H1 (cell line): ENCODE data around the gene BEND4. TPM values are rescaled to one million over a fixed set of nuclear protein-coding genes. Genes with fewer than 3 reads are reported as not detected.

Experiments
- CTCF ChIA-PET: fragments of 300-600 bp; sonication (Branson Sonifier 250); formaldehyde crosslinking; loops from one replicate; lab custom pipeline; 2021; ENCODE audit not compliant: partially characterized antibody; lab: Charles Lee
- POLR2A ChIA-PET: fragments of 300-600 bp; sonication (Branson Sonifier 250); formaldehyde crosslinking; loops from one replicate; lab custom pipeline; 2021; ENCODE audit warnings: inconsistent platforms; ENCODE audit not compliant: partially characterized antibody; lab: Charles Lee
- DNase-seq, 2 experiments: peaks; one replicate each; pipeline versions ENCODE4 v3.0.0 to v3.0.0-alpha.2; 2010 to 2022; ENCODE audit warnings: low spot score in 2 of 2, low read depth in 1 of 2, mixed read lengths in 1 of 2
- FAIRE-seq: peaks from 2 replicates; lab custom pipeline; 2011; peaks lifted over from hg19 to GRCh38; lab: Jason Lieb, UNC
- H2AFZ ChIP-seq: 2 replicates; pipeline ENCODE4 v1.8.1; 2012; ENCODE audit warnings: low read length, inconsistent platforms
- H2AK5ac ChIP-seq: 2 replicates; pipeline ENCODE4 v1.6.1; 2013; ENCODE audit warnings: low read depth, low read length
- H2BK120ac ChIP-seq: replicated peaks from 2 replicates; pipeline ENCODE3; 2013; ENCODE audit warnings: low read depth, low read length, inconsistent platforms
- H2BK12ac ChIP-seq: 2 replicates; pipeline ENCODE4 v1.6.1; 2013; ENCODE audit warnings: low read depth, low read length
- H2BK15ac ChIP-seq: 2 replicates; pipeline ENCODE4 v1.6.1; 2013; ENCODE audit warnings: low read length
- H2BK20ac ChIP-seq: 2 replicates; pipeline ENCODE4 v1.6.1; 2013; ENCODE audit warnings: low read length
- H2BK5ac ChIP-seq: 2 replicates; pipeline ENCODE4 v1.6.1; 2013; ENCODE audit warnings: low read depth, low read length
- H3K14ac ChIP-seq: 2 replicates; pipeline ENCODE4 v1.6.1; 2013; ENCODE audit warnings: inconsistent platforms; ENCODE audit not compliant: insufficient read length
- H3K18ac ChIP-seq: 2 replicates; pipeline ENCODE4 v1.6.1; 2013; ENCODE audit warnings: low read length; ENCODE audit errors: extremely low read depth
- H3K23ac ChIP-seq: 2 replicates; pipeline ENCODE4 v1.6.1; 2013; ENCODE audit warnings: inconsistent platforms; ENCODE audit not compliant: insufficient read length
- H3K23me2 ChIP-seq: 2 replicates; pipeline ENCODE4 v1.6.1; 2013; ENCODE audit warnings: low read depth, low read length
- H3K27ac ChIP-seq: 2 replicates; pipeline ENCODE4 v1.6.1; 2011; ENCODE audit warnings: low read depth, low read length, inconsistent platforms
- H3K27me3 ChIP-seq, 4 experiments: replicated peaks in 1 of 4; 1 replicate in 1 of 4; 2 replicates in 3 of 4; pipeline versions ENCODE4 v1.6.1 to v1.8.1; 2011 to 2013; ENCODE audit warnings: low read length in 3 of 4, mild to moderate bottlenecking in 3 of 4, inconsistent platforms in 2 of 4, mixed read lengths in 2 of 4, moderate library complexity in 1 of 4; ENCODE audit not compliant: control insufficient read depth in 3 of 4, insufficient read depth in 3 of 4; ENCODE audit errors: extremely low read depth in 1 of 4
- H3K36me3 ChIP-seq, 4 experiments: 2 replicates each; pipeline versions ENCODE4 v1.6.1 to v1.8.1; 2011 to 2013; ENCODE audit warnings: mild to moderate bottlenecking in 4 of 4, low read length in 3 of 4, moderate library complexity in 2 of 4, control low read depth in 1 of 4, inconsistent platforms in 1 of 4; ENCODE audit not compliant: insufficient read depth in 4 of 4, control insufficient read depth in 2 of 4
- H3K4ac ChIP-seq: replicated peaks from 2 replicates; pipeline ENCODE3; 2013; ENCODE audit warnings: low read length, low read depth, mixed read lengths, inconsistent platforms; ENCODE audit not compliant: insufficient read length
- H3K4me1 ChIP-seq, 4 experiments: replicated peaks in 1 of 4; 1 replicate in 1 of 4; 2 replicates in 3 of 4; pipeline versions ENCODE4 v1.6.1 to v1.8.1; 2011 to 2013; ENCODE audit warnings: low read length in 3 of 4, inconsistent platforms in 2 of 4, mixed read lengths in 1 of 4; ENCODE audit not compliant: insufficient read depth in 4 of 4, control insufficient read depth in 3 of 4
- H3K4me2 ChIP-seq, 2 experiments: 2 replicates each; pipeline versions ENCODE4 v1.6.1 to v1.8.1; 2011 to 2013; ENCODE audit warnings: low read depth in 2 of 2, low read length in 2 of 2, control low read depth in 1 of 2, inconsistent platforms in 1 of 2, mild to moderate bottlenecking in 1 of 2; ENCODE audit not compliant: insufficient read depth in 1 of 2
- H3K4me3 ChIP-seq, 4 experiments: fragments of 200-600, 300-600 bp in 1 of 4; sonication (generic), shearing (Covaris generic), sonication (Bioruptor Twin) in 1 of 4; 2 replicates each; pipeline versions ENCODE4 v1.5.1 to v1.8.1; 2011 to 2016; ENCODE audit warnings: low read length in 4 of 4, low read depth in 3 of 4, control low read depth in 2 of 4, inconsistent platforms in 2 of 4, mild to moderate bottlenecking in 2 of 4, mixed read lengths in 1 of 4, moderate library complexity in 1 of 4; ENCODE audit not compliant: insufficient read depth in 2 of 4; ENCODE audit errors: extremely low read depth in 1 of 4
- H3K56ac ChIP-seq: replicated peaks from 2 replicates; pipeline ENCODE3; 2013; ENCODE audit warnings: low read depth, mild to moderate bottlenecking, mixed read lengths, low read length, inconsistent platforms; ENCODE audit not compliant: insufficient read length
- H3K79me1 ChIP-seq: 2 replicates; pipeline ENCODE4 v1.6.1; 2013; ENCODE audit warnings: low read depth, low read length, control low read depth
- H3K79me2 ChIP-seq, 2 experiments: 2 replicates each; pipeline versions ENCODE4 v1.6.1 to v1.8.1; 2012 to 2013; ENCODE audit warnings: low read length in 2 of 2, mild to moderate bottlenecking in 2 of 2, inconsistent platforms in 1 of 2; ENCODE audit not compliant: insufficient read depth in 2 of 2, control insufficient read depth in 1 of 2
- H3K9ac ChIP-seq, 4 experiments: replicated peaks in 1 of 4; 1 replicate in 1 of 4; 2 replicates in 3 of 4; pipeline versions ENCODE4 v1.6.1 to v1.8.1; 2011 to 2013; ENCODE audit warnings: low read depth in 3 of 4, low read length in 3 of 4, control low read depth in 2 of 4, mild to moderate bottlenecking in 2 of 4, moderate library complexity in 2 of 4, inconsistent platforms in 1 of 4; ENCODE audit errors: extremely low read depth in 1 of 4
- H3K9me3 ChIP-seq, 2 experiments: 2 replicates each; pipeline versions ENCODE4 v1.6.1 to v1.8.1; 2012 to 2013; ENCODE audit warnings: mild to moderate bottlenecking in 2 of 2, moderate library complexity in 2 of 2, control low read depth in 1 of 2, inconsistent platforms in 1 of 2, low read depth in 1 of 2, low read length in 1 of 2, mixed read lengths in 1 of 2; ENCODE audit not compliant: insufficient read depth in 2 of 2
- H4K20me1 ChIP-seq, 2 experiments: replicated peaks in 1 of 2; 2 replicates each; pipeline versions ENCODE3 to v1.8.1; 2011 to 2013; ENCODE audit warnings: inconsistent platforms in 2 of 2, low read length in 2 of 2, mild to moderate bottlenecking in 1 of 2; ENCODE audit not compliant: insufficient read depth in 2 of 2, control insufficient read depth in 1 of 2
- H4K5ac ChIP-seq: 2 replicates; pipeline ENCODE4 v1.6.1; 2013; ENCODE audit warnings: low read length, low read depth, mixed read lengths, inconsistent platforms; ENCODE audit not compliant: insufficient read length
- H4K8ac ChIP-seq: 2 replicates; pipeline ENCODE4 v1.8.0; 2013; ENCODE audit warnings: mild to moderate bottlenecking, moderate library complexity, low read length, inconsistent platforms; ENCODE audit not compliant: insufficient read depth; ENCODE audit errors: extremely low read depth
- H4K91ac ChIP-seq: replicated peaks from 2 replicates; pipeline ENCODE3; 2013; ENCODE audit warnings: low read length, mixed read lengths, inconsistent platforms; ENCODE audit not compliant: insufficient read length
- ASH2L ChIP-seq: fragments of 200-600, 300-600 bp; sonication (generic); IDR thresholded peaks from one replicate; pipeline ENCODE4 v1.7.1; 2017; ENCODE audit warnings: low read length
- EZH2 ChIP-seq: fragments of 200-600 bp; sonication (generic); IDR thresholded peaks from 2 replicates; pipeline ENCODE4 v1.7.1; 2012; ENCODE audit warnings: low read depth, mild to moderate bottlenecking, moderate library complexity, low read length, inconsistent platforms; ENCODE audit not compliant: severe bottlenecking
- GABPA ChIP-seq: IDR thresholded peaks from 2 replicates; pipeline ENCODE4 v1.6.1; 2011; ENCODE audit warnings: mild to moderate bottlenecking, low read length, moderate library complexity, borderline replicate concordance; ENCODE audit not compliant: insufficient read depth
- MAX ChIP-seq: IDR thresholded peaks from 2 replicates; pipeline ENCODE4 v1.6.1; 2012; ENCODE audit warnings: inconsistent platforms
- NANOG ChIP-seq: IDR thresholded peaks from 2 replicates; pipeline ENCODE4 v1.6.1; 2011; ENCODE audit warnings: low read length, low read depth, mild to moderate bottlenecking, inconsistent platforms; ENCODE audit not compliant: insufficient read depth, poor library complexity, severe bottlenecking
- RNF2 ChIP-seq: fragments of 200-900, 300-1000 bp; sonication (generic); IDR thresholded peaks from 2 replicates; pipeline ENCODE4 v1.7.1; 2016; ENCODE audit warnings: borderline replicate concordance, low read depth, mild to moderate bottlenecking, antibody characterized with exemption, low read length; ENCODE audit not compliant: poor library complexity, severe bottlenecking; ENCODE audit errors: missing control alignments
- SUZ12 ChIP-seq: fragments of 200-600 bp; sonication (generic); IDR thresholded peaks from 2 replicates; pipeline ENCODE4 v1.6.1; 2012; ENCODE audit warnings: mild to moderate bottlenecking, inconsistent platforms, low read length, moderate library complexity, mixed read lengths
- TBP ChIP-seq: IDR thresholded peaks from 2 replicates; pipeline ENCODE4 v1.6.1; 2011; ENCODE audit warnings: low read depth, low read length, improper control_type of control experiment
- WGBS, 2 experiments: shearing (Covaris generic) in 1 of 2; methylation state at CpG; one replicate each; pipeline versions ENCODE4 v1.1.6 to v1.1.7; 2013 to 2015; ENCODE audit warnings: low lambda C conversion rate in 2 of 2, mixed read lengths in 2 of 2, inconsistent platforms in 1 of 2, low coverage in 1 of 2, missing lambda C conversion rate in 1 of 2; ENCODE audit not compliant: insufficient replicate concordance in 2 of 2, insufficient coverage in 1 of 2, insufficient read length in 1 of 2; ENCODE audit errors: extremely low coverage in 1 of 2, missing lambda C conversion rate in 1 of 2; 5-methylcytosine and 5-hydroxymethylcytosine counted together
- polyA plus RNA-seq, 7 experiments: library from polyadenylated mRNA; depleted of rRNA in 3 of 7; stranded (reverse) in 5 of 7; unstranded in 2 of 7; fragments of >200 nt in 5 of 7; fragments of 200-250 nt in 2 of 7; gene quantifications; 1 replicate in 5 of 7; 2 replicates in 1 of 7; 4 replicates in 1 of 7; pipeline versions ENCODE4 v1.2.1 to v1.2.3, GENCODE V29; 2011 to 2013; ENCODE audit warnings: missing spikeins in 2 of 7, mixed read lengths in 2 of 7
- total RNA-seq: library from RNA; stranded (reverse); fragmentation: NEBNext Ultra II Directional; extraction: Animal tissue kit (Norgen Biotek cat#: 25700); gene quantifications from 2 replicates; pipeline ENCODE4 v1.2.1, GENCODE V29; 2021

Gene BEND4
- total and polyA plus RNA-seq, 2 of the 8 experiments (the other 6 are each of a cell fraction or from before 2014, with no cell fraction given), result 12.2 to 45.4 TPM

- no peak for FAIRE-seq
- H2BK15ac ChIP-seq, result no peak overlapping the region
- no peak overlapping the region for H3K4ac ChIP-seq
- H2AFZ ChIP-seq, result no peak overlapping the region
- H3K56ac ChIP-seq, result no peak overlapping the region
- H4K5ac ChIP-seq, result no peak overlapping the region
- H3K4me3 ChIP-seq, result peak overlapping the region; percentile 56 to 66 (median 66)
- no peak overlapping the region for H3K14ac ChIP-seq
- no peaks in the 10 kb centered on the region for H3K36me3 ChIP-seq
- H2BK120ac ChIP-seq, result no peak overlapping the region
- H3K9me3 ChIP-seq, result no peaks in the 10 kb centered on the region
- H2BK12ac ChIP-seq, result peak overlapping the region; percentile 42; the same call in 1 of the 2 replicates
- H4K8ac ChIP-seq, result peak overlapping the region; percentile 74
- ChIA-PET POLR2A (interaction anchor here (0.8 to 1.3 kb wide), 4 partner anchors 10 to 193 kb away, joined by 3 to 5 read pairs (median 4); no protein-coding TSS in a partner anchor), CTCF (interaction anchor here (0.6 to 1.2 kb wide), 2 partner anchors 10 to 388 kb away, joined by 3 read pairs; no protein-coding TSS in a partner anchor)
- no peak overlapping the region for H2BK20ac ChIP-seq
- H4K91ac ChIP-seq, result no peak overlapping the region
- peak overlapping the region; percentile 73; the same call in 1 of the 2 replicates for H3K18ac ChIP-seq
- no peak overlapping the region for H2BK5ac ChIP-seq
- H3K27ac ChIP-seq, result no peak overlapping the region
- H2AK5ac ChIP-seq, result no peak overlapping the region
- peaks cover 18% of the 10 kb centered on the region; the same call in 1 of the 2 replicates for H3K23me2 ChIP-seq
- H3K9ac ChIP-seq, result peak overlapping the region in 2 of 4 experiments; percentile 32 to 37; a peak in 2 of 7 replicates
- H3K79me2 ChIP-seq, result peaks cover 0 to 50% of the 10 kb centered on the region in 2 experiments; a peak in 3 of 4 replicates
- H3K23ac ChIP-seq, result no peak overlapping the region
- peaks cover 0 to 22% (median 16%) of the 10 kb centered on the region in 4 experiments; a peak in 6 of 7 replicates for H3K27me3 ChIP-seq
- peak overlapping the region; percentile 76 to 84 for H3K4me2 ChIP-seq
- DNase-seq, result peak in 1 of 2 experiments; percentile 55
- H3K4me1 ChIP-seq, result peaks cover 0 to 9% (median 1%) of the 10 kb centered on the region in 4 experiments; a peak in 4 of 7 replicates
- H4K20me1 ChIP-seq, result peaks cover 4 to 9% of the 10 kb centered on the region in 2 experiments
- WGBS, 2 experiments, result 8% methylated on average over 55 of the region's 89 CpGs; no CpG with 5 or more reads in 1 of the 2 experiments
- H3K79me1 ChIP-seq, result 0 out of 2 replicates have a peak, but pooled peaks cover 4% of the 10 kb centered on the region
- no peak for TF ChIP-seq NANOG
- TF ChIP-seq EZH2, result peak; percentile 56
- peak; percentile 53 for TF ChIP-seq MAX
- TF ChIP-seq TBP, result no peak
- TF ChIP-seq GABPA, result 0 out of 2 replicates have a peak, but pooled peaks have one; percentile 22
- peak; percentile 70; the same call in 1 of the 2 replicates for TF ChIP-seq SUZ12
- peak; percentile 45 for TF ChIP-seq ASH2L
- TF ChIP-seq RNF2, result peak; percentile 61
These were observed 1.5 kb downstream of the BEND4 start for GRCh38 chr4:42150653-42151567.
